ENCODE results near the gene CDKN1A. TPM values are rescaled to one million over a fixed set of nuclear protein-coding genes. Genes with fewer than 3 reads are reported as not detected.
A peak's percentile ranks its signal among the peaks of the same experiment; 100 is the strongest.

The CDKN1A gene
- total RNA-seq, 1 donor from 2014 or later = 48.4 TPM

DNA sequence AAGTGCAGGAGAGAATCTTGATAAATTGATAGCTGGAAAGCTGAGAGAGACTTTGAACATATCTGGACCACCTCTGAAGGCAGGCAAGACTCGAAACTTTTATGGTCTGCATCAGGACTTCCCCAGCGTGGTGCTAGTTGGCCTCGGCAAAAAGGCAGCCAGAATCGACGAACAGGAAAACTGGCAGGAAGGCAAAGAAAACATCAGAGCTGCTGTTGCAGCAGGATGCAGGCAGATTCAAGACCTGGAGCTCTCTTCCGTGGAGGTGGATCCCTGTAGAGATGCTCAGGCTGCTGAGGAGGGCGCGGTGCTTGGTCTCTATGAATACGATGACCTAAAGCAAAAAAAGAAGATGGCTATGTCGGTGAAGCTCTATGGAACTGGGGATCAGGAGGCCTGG is 4.6 kb upstream of the CDKN1A start:
- Mint-ChIP-seq H3K9me3 (ENCODE audit: unreplicated experiment) (no peaks in the 10 kb centered on the region), H3K4me3 (ENCODE audit: unreplicated experiment) (no peak overlapping the region), H3K27ac (ENCODE audit: unreplicated experiment) (no peak overlapping the region), H3K4me1 (ENCODE audit: unreplicated experiment) (peaks cover 33% of the 10 kb centered on the region), H3K27me3 (ENCODE audit: unreplicated experiment) (peaks cover 9% of the 10 kb centered on the region), H3K36me3 (ENCODE audit: low read depth, unreplicated experiment) (no peaks in the 10 kb centered on the region)
- no peak for DNase-seq (ENCODE audit: low spot score)
- no peak for TF ChIP-seq CTCF (IDR thresholded peaks at IDR 0.05; ENCODE audit: unreplicated experiment)

DNA sequence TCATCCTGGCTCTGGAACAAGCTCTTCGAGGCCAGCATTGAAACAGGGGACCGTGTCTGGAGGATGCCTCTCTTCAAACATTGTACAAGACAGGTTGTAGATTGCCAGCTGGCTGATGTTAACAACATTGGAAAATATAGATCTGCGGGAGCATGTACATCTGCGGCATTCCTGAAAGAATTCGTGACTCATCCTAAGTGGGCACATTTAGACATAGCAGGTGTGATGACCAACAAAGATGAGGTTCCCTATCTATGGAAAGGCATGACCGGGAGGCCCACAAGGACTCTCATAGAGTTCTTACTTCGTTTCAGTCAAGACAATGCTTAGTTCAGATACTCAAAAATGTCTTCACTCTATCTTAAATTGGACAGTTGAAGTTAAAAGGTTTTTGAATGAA is 3.6 kb upstream of the CDKN1A start:
- Mint-ChIP-seq H3K27ac (ENCODE audit: unreplicated experiment) (no peak overlapping the region), H3K27me3 (ENCODE audit: unreplicated experiment) (peaks cover 9% of the 10 kb centered on the region), H3K36me3 (ENCODE audit: low read depth, unreplicated experiment) (no peaks in the 10 kb centered on the region), H3K4me3 (ENCODE audit: unreplicated experiment) (peak overlapping the region; percentile 65), H3K4me1 (ENCODE audit: unreplicated experiment) (peaks cover 33% of the 10 kb centered on the region), H3K9me3 (ENCODE audit: unreplicated experiment) (no peaks in the 10 kb centered on the region)
- no peak for TF ChIP-seq CTCF (IDR thresholded peaks at IDR 0.05; ENCODE audit: unreplicated experiment)
- DNase-seq (ENCODE audit: low spot score) = no peak

- peaks cover 5% of the 10 kb centered on the region for H3K36me3 Mint-ChIP-seq (ENCODE audit: low read depth, unreplicated experiment)
- H3K4me3 Mint-ChIP-seq (ENCODE audit: unreplicated experiment) = no peak overlapping the region
- no peaks in the 10 kb centered on the region for H3K9me3 Mint-ChIP-seq (ENCODE audit: unreplicated experiment)
- peak overlapping the region; percentile 92 for H3K27ac Mint-ChIP-seq (ENCODE audit: unreplicated experiment)
- DNase-seq (ENCODE audit: low spot score) = no peak
- H3K27me3 Mint-ChIP-seq (ENCODE audit: unreplicated experiment) = peaks cover 13% of the 10 kb centered on the region
- peaks cover 37% of the 10 kb centered on the region for H3K4me1 Mint-ChIP-seq (ENCODE audit: unreplicated experiment)
- TF ChIP-seq CTCF (IDR thresholded peaks at IDR 0.05; ENCODE audit: unreplicated experiment) = no peak
Measured at GRCh38 chr6:36676141-36677058, 2.1 kb upstream of the CDKN1A start.

- peak overlapping the region; percentile 92 for H3K27ac Mint-ChIP-seq (ENCODE audit: unreplicated experiment)
- H3K4me3 Mint-ChIP-seq (ENCODE audit: unreplicated experiment) = peak overlapping the region; percentile 89
- TF ChIP-seq CTCF (IDR thresholded peaks at IDR 0.05; ENCODE audit: unreplicated experiment) = no peak
- H3K27me3 Mint-ChIP-seq (ENCODE audit: unreplicated experiment) = peaks cover 11% of the 10 kb centered on the region
- no peak for DNase-seq (ENCODE audit: low spot score)
- H3K36me3 Mint-ChIP-seq (ENCODE audit: low read depth, unreplicated experiment) = peaks cover 5% of the 10 kb centered on the region
- no peaks in the 10 kb centered on the region for H3K9me3 Mint-ChIP-seq (ENCODE audit: unreplicated experiment)
- peaks cover 37% of the 10 kb centered on the region for H3K4me1 Mint-ChIP-seq (ENCODE audit: unreplicated experiment)
Measured at GRCh38 chr6:36677059-36677749, 1.3 kb upstream of the CDKN1A start.

All from endothelial cell (in vitro differentiated cells).